HG02642 (cell line): ENCODE measurements around the gene ZNF365.
A peak's percentile ranks its signal among the peaks of the same experiment; 100 is the strongest.
"Not testable (repeated sequence)": the region's sequence is repeated elsewhere in the genome, so short reads cannot be mapped to it uniquely, and the experiment has no call there.

Experiments
- ATAC-seq: cut with Tn5 transposase; IDR thresholded peaks from one replicate; pipeline ENCODE4 v1.9.1; 2021; ENCODE audit warnings: mild to moderate bottlenecking; ENCODE audit not compliant: unreplicated experiment, poor library complexity

Gene ZNF365

DNA sequence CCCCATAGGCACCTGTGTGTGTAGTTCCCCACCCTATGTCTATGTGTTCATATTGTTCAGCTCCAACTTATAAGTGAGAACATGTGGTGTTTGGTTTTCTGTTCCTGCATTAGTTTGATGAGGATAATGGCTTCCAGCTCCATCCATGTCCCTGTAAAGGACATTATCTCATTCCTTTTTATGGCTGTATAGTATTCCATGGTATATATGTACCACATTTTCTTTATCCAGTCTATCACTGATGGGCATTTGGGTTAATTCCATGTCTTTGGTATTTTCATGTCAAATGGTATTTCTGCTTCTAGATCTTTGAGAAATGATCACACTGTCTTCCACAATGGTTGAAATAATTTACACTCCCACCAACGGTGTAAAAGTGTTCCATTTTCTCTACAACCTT is 36.4 kb downstream of the ZNF365 start:
- not testable (repeated sequence) for ATAC-seq

DNA sequence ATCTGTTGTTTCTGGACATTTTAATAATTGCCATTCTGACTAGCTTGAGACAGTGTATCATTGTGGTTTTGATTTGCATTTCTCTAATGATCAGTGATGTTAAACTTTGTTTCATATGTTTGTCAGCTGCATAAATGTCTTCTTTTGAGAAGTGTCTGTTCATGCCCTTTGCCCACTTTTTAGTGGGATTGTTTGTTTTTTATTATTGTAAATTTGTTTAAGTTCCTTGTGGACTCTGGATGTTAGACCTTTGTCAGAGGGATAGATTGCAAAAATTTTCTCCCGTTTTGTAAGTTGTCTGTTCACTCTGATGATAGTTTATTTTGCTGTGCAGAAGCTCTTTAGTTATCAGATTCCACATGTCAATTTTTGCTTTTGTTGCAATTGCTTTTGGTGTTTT is 36.8 kb downstream of the ZNF365 start:
- ATAC-seq, result not testable (repeated sequence)

DNA sequence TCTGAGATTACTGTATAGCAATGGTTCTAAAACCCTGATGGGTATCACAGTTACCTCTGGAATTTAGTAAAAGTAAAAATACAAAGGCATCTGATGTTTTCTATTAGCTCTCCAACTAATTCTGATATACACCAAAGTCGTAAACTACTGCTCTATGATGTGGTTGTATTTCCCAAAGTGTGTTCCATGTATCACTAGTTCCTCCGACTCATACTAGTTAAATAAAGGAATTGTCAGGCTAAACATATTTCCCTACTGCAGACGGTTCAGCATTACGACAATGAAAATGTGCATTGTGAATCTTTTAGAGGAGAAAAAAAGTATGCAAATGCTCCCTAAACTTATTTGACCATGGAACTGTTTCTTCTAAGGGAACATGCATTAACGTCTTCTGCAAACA is 38.9 kb downstream of the ZNF365 start:
- no peak for ATAC-seq

DNA sequence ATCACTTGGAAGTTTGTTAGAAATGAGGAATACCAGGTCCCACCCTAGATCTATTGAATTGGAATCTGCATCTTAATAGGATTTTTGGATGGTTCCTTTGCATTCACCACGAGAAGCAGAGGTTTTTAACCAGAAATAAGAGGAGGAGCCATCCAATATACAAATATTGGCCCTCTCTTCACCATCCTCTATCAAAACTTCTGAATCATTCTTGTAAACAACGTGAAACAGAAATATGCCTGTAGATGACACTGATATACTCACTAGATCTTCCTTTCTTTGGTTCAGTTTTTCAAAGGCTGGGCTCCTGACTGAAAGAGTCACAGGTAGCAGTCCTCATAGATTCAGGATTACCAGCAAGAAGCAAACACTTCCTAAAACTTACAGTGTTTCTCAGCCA is 39.5 kb downstream of the ZNF365 start:
- no peak for ATAC-seq

DNA sequence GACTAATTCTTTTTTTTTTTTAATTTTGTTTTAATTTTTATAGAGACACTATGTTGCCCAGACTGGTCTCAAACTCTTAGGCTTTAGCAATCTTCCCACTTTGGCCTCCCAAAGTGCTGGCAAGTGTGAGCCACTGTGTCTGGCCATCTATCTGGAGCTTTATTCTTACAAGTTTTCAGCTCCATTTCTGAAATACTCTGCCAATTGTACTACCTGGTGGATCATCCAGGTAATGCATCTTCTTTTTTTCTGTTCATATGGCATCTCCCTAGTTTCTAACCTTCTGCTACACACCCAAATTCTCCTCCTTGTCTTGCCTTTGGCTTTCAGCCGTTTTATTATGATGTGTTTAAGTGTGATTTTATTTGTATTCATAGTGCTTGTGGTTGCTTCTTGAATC is 40.2 kb downstream of the ZNF365 start:
- ATAC-seq, result no peak

DNA sequence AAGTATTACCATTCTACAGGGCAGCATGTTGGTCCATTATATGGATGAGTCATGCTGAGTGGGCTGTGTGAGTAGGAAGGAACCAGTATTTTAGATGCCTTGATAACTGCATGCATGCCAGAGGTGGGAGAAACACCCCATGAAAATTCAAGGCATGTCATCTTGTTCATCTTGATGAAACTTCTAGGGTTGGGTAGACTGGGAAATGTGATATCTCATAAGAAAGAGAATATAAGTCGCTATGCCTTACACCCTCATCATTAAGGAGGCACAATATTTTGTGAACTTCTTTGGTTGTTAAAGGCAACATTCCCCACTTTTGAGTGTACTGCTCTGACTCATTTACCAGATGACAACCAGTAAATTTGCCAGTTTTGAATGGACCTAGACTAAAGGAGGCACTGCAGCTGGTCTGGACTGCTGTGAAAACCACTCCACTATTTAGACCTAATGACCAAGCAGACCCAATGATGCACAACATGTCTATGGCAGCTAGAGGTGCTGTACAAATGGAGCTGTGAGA is 48.0 kb downstream of the ZNF365 start:
- ATAC-seq, result no peak

DNA sequence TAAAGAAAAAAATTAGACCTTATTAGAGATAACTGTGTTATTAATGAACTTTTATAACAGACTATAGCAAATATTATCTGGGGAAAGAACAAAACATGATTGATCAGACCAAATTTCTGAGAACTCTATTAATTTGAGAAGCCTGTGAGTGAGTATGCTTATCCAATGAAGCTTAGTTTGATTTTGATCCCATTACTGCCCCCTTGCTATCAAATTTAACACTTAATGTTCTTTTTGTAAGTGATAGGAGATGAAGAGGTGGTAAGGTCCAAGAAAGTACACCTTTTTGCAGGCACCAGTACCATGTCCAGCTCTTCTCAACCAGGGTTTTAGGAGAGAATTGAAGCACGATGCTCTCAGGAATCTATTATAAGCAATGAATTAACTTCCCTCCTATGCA is 49.9 kb downstream of the ZNF365 start:
- no peak for ATAC-seq

DNA sequence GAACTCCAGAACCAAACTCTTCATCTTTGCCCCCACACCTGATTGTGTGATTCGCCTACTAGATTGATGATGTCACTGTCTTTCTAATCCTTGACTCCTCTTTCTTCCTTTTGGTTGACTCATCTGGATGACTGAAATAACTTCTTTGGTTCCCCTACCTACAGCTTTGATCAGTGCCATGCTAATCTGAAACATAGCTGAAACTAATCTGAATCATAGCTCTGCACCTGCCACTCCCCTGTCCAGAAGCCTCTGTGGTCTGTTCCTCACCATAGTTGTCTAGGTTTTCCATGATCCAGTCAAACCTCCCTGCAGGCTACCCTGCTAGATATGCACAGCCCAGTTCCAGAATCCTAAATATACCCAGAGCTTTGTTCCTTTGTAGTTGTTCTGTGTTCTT is 51.9 kb downstream of the ZNF365 start:
- ATAC-seq, result no peak

DNA sequence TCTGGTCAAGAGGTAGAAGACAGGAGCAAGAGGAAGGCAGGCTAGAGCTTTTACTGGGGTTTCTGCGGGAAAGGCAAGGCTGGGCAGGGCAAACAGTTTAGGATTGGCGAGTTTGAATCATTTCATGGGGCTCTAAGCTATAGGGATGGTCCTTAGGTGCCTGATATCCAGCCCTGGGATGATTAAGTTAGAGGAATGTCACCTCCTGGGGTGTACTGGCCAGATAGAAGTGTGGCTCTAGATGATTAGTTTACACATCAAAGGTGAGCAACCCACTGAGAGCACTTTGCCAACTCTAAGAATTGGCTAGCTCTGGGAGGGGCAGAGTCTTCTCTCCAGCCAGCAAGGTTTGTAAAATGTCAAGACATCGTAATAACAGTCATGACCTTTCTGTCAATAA is 52.4 kb downstream of the ZNF365 start:
- ATAC-seq, result no peak

DNA sequence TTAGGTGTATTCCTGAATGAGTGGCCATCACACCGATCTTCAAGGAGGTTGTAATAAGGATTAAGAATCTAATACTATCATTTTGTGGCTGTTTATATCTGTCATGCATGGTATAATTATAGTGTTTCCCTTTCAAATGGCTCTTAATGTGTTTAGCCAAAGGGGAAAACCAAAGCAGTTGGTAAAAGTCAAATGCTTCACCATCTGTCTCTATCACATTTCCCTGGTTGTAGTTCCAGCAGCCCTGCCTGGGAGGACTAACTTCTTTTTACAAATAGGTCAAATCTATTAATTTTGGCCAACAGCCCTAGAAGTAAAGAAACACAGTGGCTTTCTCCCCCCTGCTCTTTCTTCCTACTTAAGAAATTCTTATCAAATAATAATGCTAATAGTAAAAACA is 56.7 kb downstream of the ZNF365 start:
- ATAC-seq, result no peak

DNA sequence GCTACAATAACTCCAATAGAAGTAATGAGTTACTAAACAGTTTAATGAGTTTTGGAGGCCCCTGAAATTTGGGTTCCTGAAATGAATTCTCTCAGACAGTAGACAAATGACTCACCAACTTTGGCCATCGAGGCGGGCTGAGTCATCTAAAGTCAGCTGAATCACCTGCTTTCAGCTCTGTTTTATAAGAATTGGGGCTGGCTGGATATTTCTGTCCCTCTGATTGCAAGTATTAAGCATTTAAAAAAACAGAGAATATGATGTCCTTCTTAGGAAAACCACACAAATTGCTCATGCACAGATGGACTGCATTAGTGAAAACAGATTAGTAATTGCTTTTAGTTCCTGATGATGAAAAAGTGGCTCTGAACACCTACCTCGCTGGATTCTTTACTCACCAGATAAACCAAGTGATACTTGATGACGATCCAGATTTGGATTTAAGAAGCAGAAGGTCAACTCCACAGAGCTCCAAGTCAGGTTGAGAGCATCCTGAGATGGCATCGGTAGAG is 59.1 kb downstream of the ZNF365 start:
- peak; percentile 90 for ATAC-seq

DNA sequence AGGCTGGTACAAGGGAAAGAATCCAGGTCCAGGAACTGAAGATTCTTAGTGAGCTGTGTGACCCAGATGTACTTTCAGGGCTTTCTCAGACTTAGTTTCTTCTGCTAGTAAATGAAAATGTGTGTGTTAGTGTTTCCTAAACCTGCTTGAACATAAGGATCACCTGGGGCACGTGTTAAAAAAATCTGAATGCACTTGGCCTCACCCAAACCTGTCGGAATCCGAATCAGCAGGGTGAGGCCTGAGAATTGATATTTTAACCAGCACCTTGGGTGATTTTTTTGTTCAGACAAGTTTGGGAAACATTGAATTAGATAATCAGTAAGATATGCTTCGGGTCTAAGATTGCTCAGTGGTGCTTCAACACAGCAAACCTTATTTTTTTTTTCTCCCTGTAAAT is 59.7 kb downstream of the ZNF365 start:
- no peak for ATAC-seq

DNA sequence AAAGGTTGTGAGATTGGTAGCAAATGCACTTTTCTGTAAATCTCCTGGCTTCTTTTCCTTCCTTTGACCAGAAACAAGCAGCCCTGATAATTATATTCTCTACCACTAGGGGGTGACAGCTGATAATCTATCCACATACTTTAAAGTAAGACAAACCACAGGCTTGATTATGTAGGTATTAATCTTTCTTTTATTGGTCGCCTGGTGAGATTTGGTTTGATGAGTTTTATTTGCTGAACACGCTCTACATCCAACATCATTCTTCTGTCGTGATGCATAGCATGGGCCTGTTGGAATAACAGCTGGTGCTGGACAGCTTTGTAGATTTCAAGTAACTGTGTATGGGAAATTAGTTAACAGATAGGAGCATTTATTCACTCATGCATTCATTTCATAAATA is 63.5 kb downstream of the ZNF365 start:
- no peak for ATAC-seq

DNA sequence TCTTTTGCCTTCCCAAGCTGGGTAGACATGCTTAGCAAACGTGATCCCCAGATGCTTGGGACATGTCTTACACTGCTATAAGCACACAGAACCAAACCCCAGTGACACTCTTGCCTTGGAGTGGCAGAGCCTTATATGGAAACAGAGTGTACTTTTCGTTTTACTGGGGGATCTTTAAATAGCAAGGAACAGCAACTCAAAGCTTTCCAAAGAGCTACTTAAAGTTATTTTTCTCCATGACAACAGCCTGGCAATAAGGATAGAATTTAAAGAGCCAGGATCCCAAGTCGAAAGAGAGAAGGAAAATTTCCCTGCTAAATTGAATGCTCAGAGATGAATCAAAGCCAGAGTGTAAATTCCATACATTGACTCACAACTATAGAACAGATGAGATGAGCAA is 67.8 kb downstream of the ZNF365 start:
- ATAC-seq, result no peak

DNA sequence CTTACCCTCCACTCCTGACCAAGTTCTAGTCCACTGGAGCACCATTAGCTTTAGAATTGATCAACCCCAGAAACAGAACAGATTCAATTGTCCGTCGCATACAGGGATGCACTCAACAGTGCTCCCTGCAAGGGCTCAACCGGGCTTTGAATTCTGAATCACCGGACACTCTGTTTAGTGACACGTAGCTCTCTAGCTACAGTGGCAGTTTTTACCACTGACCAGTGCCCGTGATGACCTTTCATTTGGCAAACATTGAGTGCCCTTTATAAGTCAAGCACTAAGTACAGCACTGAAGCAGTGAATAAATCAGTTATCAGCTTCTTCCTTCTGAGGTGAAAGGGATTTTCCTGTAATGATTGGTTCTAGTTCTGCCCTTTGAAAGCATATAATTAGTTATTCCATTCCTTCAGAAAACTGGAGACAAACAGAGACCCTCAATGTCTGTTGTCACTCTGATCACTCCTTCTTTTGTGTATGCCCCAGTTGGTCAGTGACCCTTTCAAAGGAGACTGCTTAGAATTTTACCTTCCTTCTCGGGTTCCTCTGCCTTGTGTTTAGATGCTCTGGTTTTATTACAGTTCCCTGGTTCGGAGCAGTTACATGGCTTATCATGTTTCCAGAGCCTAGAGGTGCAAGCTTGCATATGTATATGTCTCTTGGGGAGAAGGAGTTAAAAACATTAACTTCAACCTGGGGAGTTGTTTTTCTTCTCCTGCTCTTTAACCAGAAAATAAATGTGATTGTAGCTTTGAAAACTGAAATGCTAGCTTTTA is 68.9 kb downstream of the ZNF365 start:
- ATAC-seq, result no peak

DNA sequence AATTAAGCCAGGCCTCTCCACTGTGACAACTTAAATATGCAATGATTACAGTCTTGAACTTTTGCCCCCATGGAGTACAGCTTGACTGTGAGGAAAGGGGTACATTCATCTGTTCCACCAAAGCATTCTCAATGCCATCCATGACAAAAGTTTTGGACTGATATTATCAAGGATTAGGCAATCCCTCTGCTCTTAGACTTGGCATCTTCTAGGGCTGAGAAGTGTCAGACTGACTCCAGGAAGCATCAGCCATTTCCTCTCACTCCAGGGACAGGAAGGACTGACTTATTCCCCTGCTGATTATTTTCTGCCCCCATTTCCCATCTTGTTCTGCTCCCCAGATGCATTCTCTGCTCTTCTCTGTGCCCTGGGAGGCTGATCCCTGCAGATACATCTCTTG is 69.7 kb downstream of the ZNF365 start:
- no peak for ATAC-seq

DNA sequence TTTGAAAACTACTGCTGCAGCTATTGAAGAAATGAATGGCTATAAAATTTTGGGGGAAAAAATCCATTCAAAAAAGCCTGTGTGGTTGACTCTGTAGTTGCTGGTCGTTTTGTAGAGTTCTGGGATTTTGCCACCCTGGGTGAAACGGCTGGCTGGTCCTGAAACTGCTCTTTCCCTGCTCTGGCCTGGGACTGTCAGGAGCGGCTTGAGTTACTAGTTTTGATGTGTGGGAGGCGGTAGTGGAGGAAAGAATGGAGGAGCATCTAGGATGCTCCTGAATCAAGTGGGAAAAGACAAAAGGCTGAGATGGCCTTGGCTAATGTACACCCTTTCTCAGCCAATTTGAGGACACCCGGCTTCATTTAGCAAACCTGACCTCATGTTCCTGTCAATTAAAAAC is 72.5 kb downstream of the ZNF365 start:
- no peak for ATAC-seq

DNA sequence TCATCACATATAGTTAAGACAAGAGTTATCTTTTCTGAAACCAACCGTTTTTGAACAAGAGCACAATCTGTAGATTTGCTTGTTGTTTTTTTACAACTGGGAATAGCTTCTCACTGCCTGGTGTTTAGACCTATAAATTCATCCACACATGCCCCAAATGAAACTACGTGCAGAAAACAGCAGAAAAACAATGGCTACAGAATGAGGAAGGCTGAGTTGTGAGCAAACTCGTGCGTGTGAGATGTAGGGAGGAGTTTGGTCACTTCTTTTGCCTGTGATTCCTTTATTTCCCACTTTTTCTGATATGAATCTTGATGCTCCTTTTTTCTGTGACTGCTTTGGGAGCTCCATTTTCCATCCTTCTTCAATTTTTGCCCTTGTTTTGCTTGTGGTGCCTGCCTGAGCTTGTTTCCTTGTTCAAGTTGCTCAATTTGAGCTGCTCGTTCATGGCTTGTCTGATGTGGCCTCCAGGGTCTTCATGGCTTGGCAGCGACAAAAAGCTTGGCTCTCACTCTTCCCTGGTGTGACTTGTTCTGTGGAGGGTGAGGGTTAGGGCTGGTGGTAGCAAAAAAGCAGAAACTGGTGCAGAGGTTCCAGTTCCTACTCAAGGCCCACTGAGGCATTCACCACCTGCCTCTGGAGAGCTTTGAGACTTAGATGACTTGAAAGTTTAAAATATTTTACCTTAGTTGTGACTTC is 76.9 kb downstream of the ZNF365 start:
- no peak for ATAC-seq

DNA sequence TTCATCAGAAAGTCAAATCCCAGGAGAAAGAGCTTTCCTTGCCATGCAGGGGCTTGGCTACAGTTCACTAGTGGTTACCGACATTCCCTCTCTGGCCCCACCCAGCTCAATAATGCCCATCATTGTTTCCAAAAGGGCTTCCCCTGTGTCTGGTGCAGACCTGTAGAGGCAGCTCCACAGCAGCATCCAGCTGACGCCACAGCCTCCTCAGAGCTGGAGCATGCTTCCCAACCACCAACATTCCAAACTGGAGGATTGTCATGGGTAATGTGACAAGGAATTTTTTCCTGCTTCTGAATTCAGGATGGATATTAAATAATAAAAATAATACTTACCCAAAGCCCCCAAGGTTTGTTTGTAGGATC is 77.4 kb downstream of the ZNF365 start:
- ATAC-seq, result no peak
